Endodermal cell (in vitro differentiated cells): ENCODE data around the gene SUGP1. TPM values are rescaled to one million over a fixed set of nuclear protein-coding genes. Genes with fewer than 3 reads are reported as not detected.

Source experiments
- DNase-seq: peaks from one replicate; pipeline ENCODE4 v3.0.0-alpha.2; 2017
- H3K27ac ChIP-seq: 2 replicates; pipeline ENCODE4 v1.5.1; 2013; ENCODE audit warnings: mild to moderate bottlenecking, low read depth, low read length, moderate library complexity
- H3K27me3 ChIP-seq: 2 replicates; pipeline ENCODE4 v1.6.1; 2013; ENCODE audit warnings: mild to moderate bottlenecking, low read length, moderate library complexity; ENCODE audit not compliant: insufficient read depth, control insufficient read depth, poor library complexity, severe bottlenecking
- H3K36me3 ChIP-seq: 2 replicates; pipeline ENCODE4 v1.7.0; 2013; ENCODE audit warnings: mild to moderate bottlenecking, low read length, moderate library complexity; ENCODE audit not compliant: control insufficient read depth, insufficient read depth
- H3K4me1 ChIP-seq: one replicate; pipeline ENCODE4 v1.7.0; 2013; ENCODE audit warnings: low read length; ENCODE audit not compliant: control insufficient read depth, insufficient read depth
- H3K4me3 ChIP-seq: 2 replicates; pipeline ENCODE4 v1.5.1; 2013; ENCODE audit warnings: mild to moderate bottlenecking, low read length, moderate library complexity
- H3K9ac ChIP-seq: 2 replicates; pipeline ENCODE4 v1.6.1; 2013; ENCODE audit warnings: mild to moderate bottlenecking, low read length, moderate library complexity; ENCODE audit not compliant: poor library complexity, severe bottlenecking; ENCODE audit errors: extremely low read depth
- H3K9me3 ChIP-seq: 2 replicates; pipeline ENCODE4 v1.6.1; 2013; ENCODE audit warnings: mild to moderate bottlenecking, low read length, moderate library complexity; ENCODE audit not compliant: control insufficient read depth
- H3K27ac Mint-ChIP-seq: 2 replicates; pipeline ENCODE4 v1.8.0; 2020; ENCODE audit warnings: mixed read lengths
- H3K27me3 Mint-ChIP-seq: 2 replicates; pipeline ENCODE4 v1.8.0; 2021; ENCODE audit warnings: mild to moderate bottlenecking, mixed read lengths; ENCODE audit not compliant: insufficient read depth
- H3K36me3 Mint-ChIP-seq: 2 replicates; pipeline ENCODE4 v1.8.0; 2020; ENCODE audit warnings: low read depth, mixed read lengths
- H3K4me1 Mint-ChIP-seq: 2 replicates; pipeline ENCODE4 v1.8.0; 2020; ENCODE audit warnings: mixed read lengths
- H3K4me3 Mint-ChIP-seq: 2 replicates; pipeline ENCODE4 v1.8.0; 2020; ENCODE audit warnings: mild to moderate bottlenecking, moderate library complexity, mixed read lengths
- H3K9me3 Mint-ChIP-seq: 2 replicates; pipeline ENCODE4 v1.8.0; 2020; ENCODE audit warnings: mild to moderate bottlenecking, mixed read lengths
- CTCF ChIP-seq: fragments of 200-600 bp; sonication (generic); conservative IDR thresholded peaks from 2 replicates; pipeline ENCODE4 v1.5.0; 2021; ENCODE audit warnings: antibody characterized with exemption, mild to moderate bottlenecking
- WGBS, 2 experiments: methylation state at CpG; one replicate each; pipeline versions ENCODE4 v1.1.5 to v1.1.7; 2013; ENCODE audit warnings: missing lambda C conversion rate in 2 of 2, mixed read lengths in 1 of 2; ENCODE audit not compliant: insufficient coverage in 1 of 2, insufficient read length in 1 of 2; 5-methylcytosine and 5-hydroxymethylcytosine counted together
- total RNA-seq, 2 donors: library from RNA; stranded (reverse); fragmentation: NEBNext Ultra II Directional in 1 of 2; extraction: Animal tissue kit (Norgen Biotek cat#: 25700) in 1 of 2; gene quantifications; 2 replicates in 1 of 2; 3 replicates in 1 of 2; pipeline ENCODE4 v1.2.1, GENCODE V29; 2021

SUGP1 gene
- total RNA-seq, 2 donors from 2014 or later: 72.2 to 75.5 TPM

DNA sequence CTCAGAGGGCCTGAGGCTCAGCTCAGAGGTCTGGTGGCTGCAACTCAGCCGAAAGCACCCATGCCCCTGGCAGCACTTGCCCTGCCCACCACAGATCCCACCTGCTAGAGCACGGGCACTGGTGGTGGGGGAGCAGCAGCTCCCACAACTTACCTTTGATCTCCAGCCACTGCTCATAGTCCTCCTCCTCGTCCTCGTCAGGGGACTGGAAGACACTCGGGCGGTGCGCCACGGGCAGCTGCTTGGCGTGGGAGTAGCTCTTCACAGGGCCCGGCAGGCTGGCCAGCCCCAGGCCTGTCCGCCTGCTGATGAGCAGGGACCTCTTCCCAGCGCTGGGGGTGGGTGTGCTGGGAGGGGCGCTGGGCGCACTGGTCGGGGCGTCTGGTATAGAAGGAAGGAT lies 14.6 kb downstream of the SUGP1 start:
- Histone ChIP-seq H3K9ac (no peak overlapping the region), H3K27ac (no peak overlapping the region), H3K36me3 (peaks cover 57% of the 10 kb centered on the region), H3K4me1 (no peaks in the 10 kb centered on the region), H3K27me3 (no peaks in the 10 kb centered on the region), H3K9me3 (no peaks in the 10 kb centered on the region), H3K4me3 (no peak overlapping the region)
- Mint-ChIP-seq H3K4me3 (no peak overlapping the region), H3K27ac (no peak overlapping the region), H3K27me3 (no peaks in the 10 kb centered on the region), H3K4me1 (no peaks in the 10 kb centered on the region), H3K9me3 (no peaks in the 10 kb centered on the region), H3K36me3 (peaks cover 66% of the 10 kb centered on the region)
- TF ChIP-seq CTCF: no peak
- 95 to 100% methylated on average over 2 to 16 of the region's 16 CpGs for WGBS, 2 experiments
- no peak for DNase-seq

DNA sequence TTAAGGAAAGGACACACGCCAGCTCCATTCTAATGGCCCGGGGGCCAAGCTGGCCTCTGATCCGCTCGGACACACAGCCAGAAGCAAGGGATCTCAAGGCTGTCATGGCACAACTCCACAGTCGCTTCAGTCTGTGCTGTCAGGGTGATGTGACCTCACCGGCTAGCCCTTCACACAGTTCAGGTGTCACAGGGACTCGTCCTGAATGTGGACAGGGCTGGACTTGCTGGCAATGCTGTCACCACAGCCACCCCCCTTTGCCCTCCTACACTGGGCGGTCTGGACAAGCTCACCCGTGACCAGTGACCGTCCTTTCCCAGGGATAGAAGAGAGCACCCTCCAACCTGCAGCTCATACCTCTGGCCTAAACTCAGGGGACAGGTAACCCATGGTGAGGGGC lies 15.2 kb downstream of the SUGP1 start:
- Histone ChIP-seq H3K27ac (no peak overlapping the region), H3K4me3 (no peak overlapping the region), H3K9ac (no peak overlapping the region), H3K4me1 (no peaks in the 10 kb centered on the region), H3K27me3 (no peaks in the 10 kb centered on the region), H3K36me3 (peaks cover 51% of the 10 kb centered on the region), H3K9me3 (no peaks in the 10 kb centered on the region)
- Mint-ChIP-seq H3K4me1 (no peaks in the 10 kb centered on the region), H3K9me3 (no peaks in the 10 kb centered on the region), H3K4me3 (no peak overlapping the region), H3K27me3 (no peaks in the 10 kb centered on the region), H3K27ac (no peak overlapping the region), H3K36me3 (peaks cover 60% of the 10 kb centered on the region)
- WGBS, 2 experiments: 89 to 91% methylated on average over 7 to 10 of the region's 10 CpGs
- TF ChIP-seq CTCF: no peak
- DNase-seq: no peak

DNA sequence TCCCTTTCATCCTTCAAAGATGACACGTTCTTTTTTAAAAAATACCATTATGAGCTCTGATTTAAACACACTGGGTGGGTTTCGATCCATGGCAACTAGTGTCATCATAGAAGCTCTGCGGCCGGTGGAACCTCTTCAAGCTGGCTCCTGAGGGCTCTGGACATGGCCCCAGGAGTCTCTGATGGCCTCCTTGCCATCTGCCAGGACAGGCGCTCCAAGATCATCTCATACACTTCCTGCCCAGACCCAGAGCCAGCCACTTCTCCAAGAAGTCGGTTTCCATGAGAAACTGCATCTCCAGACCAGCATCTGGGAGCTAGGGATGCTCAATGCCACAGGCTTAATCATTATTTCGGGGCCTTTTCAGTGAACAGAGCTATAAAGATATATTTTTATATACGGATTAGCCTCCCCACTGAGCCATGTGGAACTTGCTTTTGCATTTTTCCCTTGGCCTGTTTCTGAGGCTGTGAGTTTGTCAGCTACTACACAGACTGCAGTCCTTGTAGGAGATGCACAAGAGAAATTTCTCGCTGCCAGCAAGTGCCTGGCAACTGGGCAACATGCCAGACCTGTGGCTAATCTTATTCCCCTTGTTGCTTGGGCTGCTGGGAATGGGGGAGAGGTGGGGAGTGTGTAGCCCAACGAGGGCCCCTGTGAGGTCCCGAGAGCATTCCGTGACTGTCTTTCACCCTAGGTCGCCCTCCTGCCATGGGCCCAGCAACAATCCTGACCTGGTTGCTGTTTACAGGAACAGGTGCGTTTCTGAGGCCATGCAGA lies 15.9 kb downstream of the SUGP1 start:
- no peak for DNase-seq
- Mint-ChIP-seq H3K4me3 (no peak overlapping the region), H3K27me3 (no peaks in the 10 kb centered on the region), H3K9me3 (no peaks in the 10 kb centered on the region), H3K36me3 (peaks cover 55% of the 10 kb centered on the region), H3K4me1 (no peaks in the 10 kb centered on the region), H3K27ac (no peak overlapping the region)
- peaks cover 49% of the 10 kb centered on the region for H3K36me3 ChIP-seq
- no peak overlapping the region for H3K27ac ChIP-seq
- H3K9ac ChIP-seq: no peak overlapping the region
- no peak overlapping the region for H3K4me3 ChIP-seq
- 95 to 96% methylated on average over 10 to 14 of the region's 14 CpGs for WGBS, 2 experiments
- no peaks in the 10 kb centered on the region for H3K4me1 ChIP-seq
- no peaks in the 10 kb centered on the region for H3K9me3 ChIP-seq
- H3K27me3 ChIP-seq: no peaks in the 10 kb centered on the region
- no peak for TF ChIP-seq CTCF
